Fibroblast of peridontal ligament (primary cell): ENCODE data around the gene CHEK1.
"Not testable (repeated sequence)": the region's sequence is repeated elsewhere in the genome, so short reads cannot be mapped to it uniquely, and the experiment has no call there.

ENCODE experiments used
- DNase-seq: peaks from one replicate; pipeline ENCODE4 v3.0.0-alpha.2; 2010; ENCODE audit errors: extremely low read depth

CHEK1 gene

DNA sequence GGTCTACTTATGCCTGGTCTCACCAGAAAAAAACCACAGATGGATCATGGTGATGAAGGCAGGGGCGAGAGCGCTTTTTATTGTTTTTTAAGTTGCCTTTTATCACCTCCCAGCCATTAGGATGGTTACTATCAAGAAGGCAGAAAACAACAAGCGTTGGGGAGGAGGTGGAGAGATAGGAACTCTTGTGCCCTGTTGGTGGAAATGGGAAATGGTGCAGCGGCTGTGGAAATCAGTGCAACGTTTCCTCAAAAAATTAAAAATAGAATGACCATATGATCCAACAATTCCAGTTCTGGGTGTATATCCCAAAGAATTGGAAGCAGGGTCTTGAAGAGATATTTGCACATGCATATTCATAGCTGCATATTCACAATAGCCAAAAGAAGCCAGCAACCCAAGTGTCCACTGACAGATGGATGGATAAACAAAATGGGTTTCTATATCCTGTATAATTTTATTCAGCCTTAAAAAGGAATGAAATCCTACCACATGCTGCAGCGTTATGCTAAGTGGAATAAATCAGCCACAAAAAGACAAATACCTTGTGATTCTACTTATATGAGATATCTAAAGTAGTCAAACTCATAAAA lies 76.2 kb downstream of the CHEK1 start:
- DNase-seq, result no peak

DNA sequence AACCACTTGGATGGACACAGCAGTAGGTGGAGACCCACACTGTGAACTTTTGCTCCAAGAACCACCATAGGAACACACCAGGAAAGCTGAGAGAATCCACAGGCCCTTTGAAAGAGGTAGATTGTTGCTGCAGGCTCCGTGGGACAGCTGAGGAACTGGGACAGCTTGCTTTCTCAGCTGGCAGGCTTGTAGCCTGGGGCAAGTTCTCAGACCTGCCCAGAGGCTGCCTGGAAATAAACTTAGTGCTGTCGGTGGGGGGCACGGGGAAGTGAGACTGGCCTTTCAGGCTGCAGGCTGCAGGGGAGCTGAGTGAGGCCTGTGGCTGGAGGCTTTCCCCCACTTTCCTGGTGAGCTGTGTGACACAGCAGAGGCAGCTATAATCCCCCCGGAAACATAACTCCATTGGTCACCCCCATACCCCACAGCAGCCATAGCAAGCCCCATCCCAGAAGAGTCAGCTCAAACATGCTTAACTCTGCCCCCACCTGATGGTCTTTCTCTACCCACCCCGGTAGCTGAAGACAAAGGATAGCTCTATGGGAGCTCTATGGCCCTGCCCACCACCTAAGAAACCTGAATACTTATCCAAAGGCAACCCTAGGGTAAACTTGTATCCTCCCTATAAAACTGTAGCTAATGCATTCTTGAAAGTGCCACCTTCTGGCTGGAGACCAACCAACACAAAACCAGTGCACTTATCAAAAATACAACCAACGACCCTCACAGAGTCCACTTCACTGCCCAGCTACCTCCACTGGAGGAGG lies 77.1 kb downstream of the CHEK1 start:
- DNase-seq, result no peak

DNA sequence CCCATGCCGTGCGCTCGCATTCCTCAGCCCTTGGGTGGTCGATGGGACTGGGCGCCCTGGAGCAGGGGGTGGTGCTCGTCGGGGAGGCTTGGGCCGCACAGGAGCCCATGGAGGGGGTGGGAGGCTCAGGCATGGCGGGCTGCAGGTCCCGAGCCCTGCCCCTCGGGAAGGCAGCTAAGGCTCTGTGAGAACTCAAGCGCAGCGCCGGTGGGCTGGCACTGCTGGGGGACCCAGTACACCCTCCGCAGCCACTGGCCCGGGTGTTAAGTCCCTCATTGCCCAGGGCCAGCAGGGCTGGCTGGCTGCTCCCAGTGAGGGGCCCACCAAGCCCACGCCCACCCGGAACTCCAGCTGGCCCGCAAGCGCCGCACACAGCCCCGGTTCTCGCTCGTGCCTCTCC lies 79.7 kb downstream of the CHEK1 start:
- not testable (repeated sequence) for DNase-seq

DNA sequence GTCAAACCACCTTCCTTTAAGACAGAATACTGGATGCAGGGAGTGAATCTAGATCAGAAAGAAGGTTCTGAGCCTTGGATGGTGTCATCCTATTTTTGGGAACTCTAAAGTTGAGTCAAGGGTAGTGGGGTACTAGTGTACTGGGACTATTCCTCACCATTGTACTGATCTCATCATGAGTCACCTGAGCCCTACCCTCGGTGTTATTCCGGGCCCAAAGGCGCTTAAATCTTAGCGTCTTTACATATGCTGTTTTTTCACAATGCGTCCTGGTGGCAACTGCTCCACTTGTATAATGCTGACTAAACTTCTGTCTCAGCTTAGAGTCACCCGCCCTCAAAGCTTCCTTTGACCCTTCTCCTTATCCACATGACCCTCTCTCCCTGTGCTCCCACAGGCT lies 95.8 kb downstream of the CHEK1 start:
- DNase-seq, result no peak

DNA sequence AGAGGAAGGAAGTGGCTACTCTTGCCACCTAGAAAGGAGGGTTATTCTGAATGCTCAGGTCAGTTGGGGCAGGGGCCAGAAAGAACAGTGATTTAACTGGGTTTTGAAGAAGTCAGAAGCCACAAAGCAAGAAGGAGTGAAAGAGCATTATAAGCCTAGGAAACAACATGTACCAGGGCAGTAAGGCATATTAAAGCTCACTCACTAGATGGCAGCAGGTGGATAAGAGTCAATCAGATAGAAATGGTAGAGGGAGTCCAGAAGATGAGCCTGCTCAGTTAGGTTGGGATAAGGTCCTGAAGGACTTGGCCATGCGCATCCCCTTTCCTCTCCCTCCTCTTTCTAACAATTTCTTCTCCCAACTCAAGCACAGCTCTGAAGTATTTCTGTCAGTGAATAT lies 99.2 kb downstream of the CHEK1 start:
- DNase-seq, result peak; percentile 2
